GM12878 (cell line): ENCODE measurements around the gene MIEF1.

Experiments used
- CEBPB ChIP-seq, 2 experiments: fragments of 150-350 bp in 1 of 2; IDR thresholded peaks; 2 replicates each; pipeline ENCODE4 v1.6.1; 2012 to 2014; ENCODE audit warnings: low read depth in 2 of 2, low read length in 2 of 2, borderline replicate concordance in 1 of 2, inconsistent platforms in 1 of 2
- CHD4 ChIP-seq: fragments of 200-600 bp; sonication (generic); IDR thresholded peaks from 2 replicates; pipeline ENCODE4 v1.6.1; 2016; ENCODE audit warnings: mild to moderate bottlenecking
- EP300 ChIP-seq, 2 experiments: fragments of 150-350 bp in 1 of 2; IDR thresholded peaks; 2 replicates each; pipeline ENCODE4 v1.6.1; 2011 to 2012; ENCODE audit warnings: low read depth in 2 of 2, low read length in 2 of 2, borderline replicate concordance in 1 of 2, improper control_type of control experiment in 1 of 2, inconsistent platforms in 1 of 2; ENCODE audit not compliant: control insufficient read depth in 1 of 2
- ETV6 ChIP-seq, 2 experiments: fragments of 450-650 bp in 1 of 2; IDR thresholded peaks in 1 of 2; conservative IDR thresholded peaks in 1 of 2; 2 replicates each; pipeline ENCODE4 v1.6.1; 2014; ENCODE audit warnings: antibody characterized with exemption in 1 of 2, borderline replicate concordance in 1 of 2, low read depth in 1 of 2, mild to moderate bottlenecking in 1 of 2, moderate library complexity in 1 of 2
- EZH2 ChIP-seq: IDR thresholded peaks from 2 replicates; pipeline ENCODE4 v1.6.1; 2012; ENCODE audit warnings: low read depth, mild to moderate bottlenecking, control low read depth, inconsistent platforms, low read length, borderline replicate concordance; ENCODE audit not compliant: control insufficient read depth
- NFIC ChIP-seq: IDR thresholded peaks from 2 replicates; pipeline ENCODE4 v1.6.1; 2012; ENCODE audit warnings: low read depth, mild to moderate bottlenecking, inconsistent platforms, low read length, moderate library complexity
- POLR2A ChIP-seq: IDR thresholded peaks from 2 replicates; pipeline ENCODE4 v1.6.1; 2011; ENCODE audit warnings: low read depth, mild to moderate bottlenecking, low read length
- RFX5 ChIP-seq: IDR thresholded peaks from 2 replicates; pipeline ENCODE4 v1.6.1; 2011; ENCODE audit warnings: low read depth, low read length, improper control_type of control experiment
- SREBF2 ChIP-seq: IDR thresholded peaks from 2 replicates; pipeline ENCODE4 v1.6.1; 2012; ENCODE audit warnings: mild to moderate bottlenecking, low read length
- TCF3 ChIP-seq: IDR thresholded peaks from 2 replicates; pipeline ENCODE4 v1.6.1; 2012; ENCODE audit warnings: low read depth, mild to moderate bottlenecking, low read length, borderline replicate concordance; ENCODE audit not compliant: insufficient read depth
- TF ChIP-seq, protein P1 (sequence below): IDR thresholded peaks from 2 replicates; pipeline ENCODE4 v1.6.1; 2012; ENCODE audit warnings: low read depth, low read length, improper control_type of control experiment
- TF ChIP-seq, protein P2 (sequence below): fragments of 450-650 bp; formaldehyde crosslinking; IDR thresholded peaks from 2 replicates; pipeline ENCODE4 v1.4.0; 2020; ENCODE audit warnings: mild to moderate bottlenecking, moderate library complexity
- TF ChIP-seq, protein P3 (sequence below), 3 experiments: IDR thresholded peaks in 2 of 3; conservative IDR thresholded peaks in 1 of 3; 2 replicates each; pipeline ENCODE4 v1.5.1; 2011; ENCODE audit warnings: low read depth in 3 of 3, low read length in 3 of 3, mild to moderate bottlenecking in 3 of 3, control low read depth in 2 of 3, moderate library complexity in 2 of 3, inconsistent platforms in 1 of 3, mixed read lengths in 1 of 3; ENCODE audit not compliant: control insufficient read depth in 2 of 3, insufficient read depth in 1 of 3; ENCODE audit errors: extremely low read depth in 1 of 3
- TF ChIP-seq, protein P4 (sequence below): fragments of 450-650 bp; formaldehyde crosslinking; IDR thresholded peaks from 2 replicates; pipeline ENCODE4 v1.5.0; 2022; ENCODE audit warnings: mild to moderate bottlenecking, missing genetic modification characterization

DNA sequence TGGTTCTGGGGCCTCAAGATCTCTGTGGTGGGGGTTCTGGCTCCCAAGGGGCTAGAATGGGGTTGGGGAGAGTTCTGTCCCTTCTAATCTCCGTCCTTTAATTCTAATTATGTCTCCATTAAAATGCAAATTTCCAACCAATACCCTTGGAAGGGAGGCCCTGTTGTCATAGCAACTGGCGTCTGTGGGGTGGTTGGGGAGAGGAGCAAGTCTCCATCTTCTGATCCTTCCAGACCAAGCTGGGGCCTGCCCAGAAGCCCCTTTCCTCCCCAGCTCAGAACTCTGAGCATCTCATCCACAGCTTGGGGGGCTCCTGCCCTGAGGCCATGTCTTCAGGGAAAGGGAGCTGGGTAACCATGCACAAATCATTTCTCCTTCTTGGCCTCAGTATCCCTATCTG lies 35.9 kb downstream of the MIEF1 start:
- TF ChIP-seq EZH2 (no peak), RFX5 (no peak), SREBF2 (no peak), POLR2A (no peak), ETV6 (conservative IDR thresholded peaks at IDR 0.05 in 1 of 2, IDR thresholded peaks at IDR 0.05 in 1 of 2; ENCODE audit: borderline replicate concordance in 1 of 2, low read depth in 1 of 2) (no peak), CHD4 (no peak), NFIC (no peak), TCF3 (no peak), CEBPB (IDR thresholded peaks at IDR 0.05; ENCODE audit: borderline replicate concordance in 1 of 2, low read depth in 2 of 2, low read length in 2 of 2) (no peak), EP300 (IDR thresholded peaks at IDR 0.05; ENCODE audit: borderline replicate concordance in 1 of 2, control insufficient read depth in 1 of 2, low read depth in 2 of 2, low read length in 2 of 2) (no peak)
- TF ChIP-seq, protein P1, sequence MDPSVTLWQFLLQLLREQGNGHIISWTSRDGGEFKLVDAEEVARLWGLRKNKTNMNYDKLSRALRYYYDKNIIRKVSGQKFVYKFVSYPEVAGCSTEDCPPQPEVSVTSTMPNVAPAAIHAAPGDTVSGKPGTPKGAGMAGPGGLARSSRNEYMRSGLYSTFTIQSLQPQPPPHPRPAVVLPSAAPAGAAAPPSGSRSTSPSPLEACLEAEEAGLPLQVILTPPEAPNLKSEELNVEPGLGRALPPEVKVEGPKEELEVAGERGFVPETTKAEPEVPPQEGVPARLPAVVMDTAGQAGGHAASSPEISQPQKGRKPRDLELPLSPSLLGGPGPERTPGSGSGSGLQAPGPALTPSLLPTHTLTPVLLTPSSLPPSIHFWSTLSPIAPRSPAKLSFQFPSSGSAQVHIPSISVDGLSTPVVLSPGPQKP: no peak
- TF ChIP-seq, protein P2, sequence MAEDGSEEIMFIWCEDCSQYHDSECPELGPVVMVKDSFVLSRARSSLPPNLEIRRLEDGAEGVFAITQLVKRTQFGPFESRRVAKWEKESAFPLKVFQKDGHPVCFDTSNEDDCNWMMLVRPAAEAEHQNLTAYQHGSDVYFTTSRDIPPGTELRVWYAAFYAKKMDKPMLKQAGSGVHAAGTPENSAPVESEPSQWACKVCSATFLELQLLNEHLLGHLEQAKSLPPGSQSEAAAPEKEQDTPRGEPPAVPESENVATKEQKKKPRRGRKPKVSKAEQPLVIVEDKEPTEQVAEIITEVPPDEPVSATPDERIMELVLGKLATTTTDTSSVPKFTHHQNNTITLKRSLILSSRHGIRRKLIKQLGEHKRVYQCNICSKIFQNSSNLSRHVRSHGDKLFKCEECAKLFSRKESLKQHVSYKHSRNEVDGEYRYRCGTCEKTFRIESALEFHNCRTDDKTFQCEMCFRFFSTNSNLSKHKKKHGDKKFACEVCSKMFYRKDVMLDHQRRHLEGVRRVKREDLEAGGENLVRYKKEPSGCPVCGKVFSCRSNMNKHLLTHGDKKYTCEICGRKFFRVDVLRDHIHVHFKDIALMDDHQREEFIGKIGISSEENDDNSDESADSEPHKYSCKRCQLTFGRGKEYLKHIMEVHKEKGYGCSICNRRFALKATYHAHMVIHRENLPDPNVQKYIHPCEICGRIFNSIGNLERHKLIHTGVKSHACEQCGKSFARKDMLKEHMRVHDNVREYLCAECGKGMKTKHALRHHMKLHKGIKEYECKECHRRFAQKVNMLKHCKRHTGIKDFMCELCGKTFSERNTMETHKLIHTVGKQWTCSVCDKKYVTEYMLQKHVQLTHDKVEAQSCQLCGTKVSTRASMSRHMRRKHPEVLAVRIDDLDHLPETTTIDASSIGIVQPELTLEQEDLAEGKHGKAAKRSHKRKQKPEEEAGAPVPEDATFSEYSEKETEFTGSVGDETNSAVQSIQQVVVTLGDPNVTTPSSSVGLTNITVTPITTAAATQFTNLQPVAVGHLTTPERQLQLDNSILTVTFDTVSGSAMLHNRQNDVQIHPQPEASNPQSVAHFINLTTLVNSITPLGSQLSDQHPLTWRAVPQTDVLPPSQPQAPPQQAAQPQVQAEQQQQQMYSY: no peak
- TF ChIP-seq, protein P3, sequence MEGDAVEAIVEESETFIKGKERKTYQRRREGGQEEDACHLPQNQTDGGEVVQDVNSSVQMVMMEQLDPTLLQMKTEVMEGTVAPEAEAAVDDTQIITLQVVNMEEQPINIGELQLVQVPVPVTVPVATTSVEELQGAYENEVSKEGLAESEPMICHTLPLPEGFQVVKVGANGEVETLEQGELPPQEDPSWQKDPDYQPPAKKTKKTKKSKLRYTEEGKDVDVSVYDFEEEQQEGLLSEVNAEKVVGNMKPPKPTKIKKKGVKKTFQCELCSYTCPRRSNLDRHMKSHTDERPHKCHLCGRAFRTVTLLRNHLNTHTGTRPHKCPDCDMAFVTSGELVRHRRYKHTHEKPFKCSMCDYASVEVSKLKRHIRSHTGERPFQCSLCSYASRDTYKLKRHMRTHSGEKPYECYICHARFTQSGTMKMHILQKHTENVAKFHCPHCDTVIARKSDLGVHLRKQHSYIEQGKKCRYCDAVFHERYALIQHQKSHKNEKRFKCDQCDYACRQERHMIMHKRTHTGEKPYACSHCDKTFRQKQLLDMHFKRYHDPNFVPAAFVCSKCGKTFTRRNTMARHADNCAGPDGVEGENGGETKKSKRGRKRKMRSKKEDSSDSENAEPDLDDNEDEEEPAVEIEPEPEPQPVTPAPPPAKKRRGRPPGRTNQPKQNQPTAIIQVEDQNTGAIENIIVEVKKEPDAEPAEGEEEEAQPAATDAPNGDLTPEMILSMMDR (IDR thresholded peaks at IDR 0.05 in 2 of 3, conservative IDR thresholded peaks at IDR 0.05 in 1 of 3; ENCODE audit: control insufficient read depth in 2 of 3, extremely low read depth in 1 of 3, insufficient read depth in 1 of 3, low read depth in 3 of 3, low read length in 3 of 3): no peak
- TF ChIP-seq, protein P4, sequence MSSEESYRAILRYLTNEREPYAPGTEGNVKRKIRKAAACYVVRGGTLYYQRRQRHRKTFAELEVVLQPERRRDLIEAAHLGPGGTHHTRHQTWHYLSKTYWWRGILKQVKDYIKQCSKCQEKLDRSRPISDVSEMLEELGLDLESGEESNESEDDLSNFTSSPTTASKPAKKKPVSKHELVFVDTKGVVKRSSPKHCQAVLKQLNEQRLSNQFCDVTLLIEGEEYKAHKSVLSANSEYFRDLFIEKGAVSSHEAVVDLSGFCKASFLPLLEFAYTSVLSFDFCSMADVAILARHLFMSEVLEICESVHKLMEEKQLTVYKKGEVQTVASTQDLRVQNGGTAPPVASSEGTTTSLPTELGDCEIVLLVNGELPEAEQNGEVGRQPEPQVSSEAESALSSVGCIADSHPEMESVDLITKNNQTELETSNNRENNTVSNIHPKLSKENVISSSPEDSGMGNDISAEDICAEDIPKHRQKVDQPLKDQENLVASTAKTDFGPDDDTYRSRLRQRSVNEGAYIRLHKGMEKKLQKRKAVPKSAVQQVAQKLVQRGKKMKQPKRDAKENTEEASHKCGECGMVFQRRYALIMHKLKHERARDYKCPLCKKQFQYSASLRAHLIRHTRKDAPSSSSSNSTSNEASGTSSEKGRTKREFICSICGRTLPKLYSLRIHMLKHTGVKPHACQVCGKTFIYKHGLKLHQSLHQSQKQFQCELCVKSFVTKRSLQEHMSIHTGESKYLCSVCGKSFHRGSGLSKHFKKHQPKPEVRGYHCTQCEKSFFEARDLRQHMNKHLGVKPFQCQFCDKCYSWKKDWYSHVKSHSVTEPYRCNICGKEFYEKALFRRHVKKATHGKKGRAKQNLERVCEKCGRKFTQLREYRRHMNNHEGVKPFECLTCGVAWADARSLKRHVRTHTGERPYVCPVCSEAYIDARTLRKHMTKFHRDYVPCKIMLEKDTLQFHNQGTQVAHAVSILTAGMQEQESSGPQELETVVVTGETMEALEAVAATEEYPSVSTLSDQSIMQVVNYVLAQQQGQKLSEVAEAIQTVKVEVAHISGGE: no peak
